H1 (cell line): ENCODE data around the gene STYXL1. TPM values are rescaled to one million over a fixed set of nuclear protein-coding genes. Genes with fewer than 3 reads are reported as not detected.

Experiments used
- CTCF ChIA-PET: fragments of 300-600 bp; sonication (Branson Sonifier 250); formaldehyde crosslinking; loops from one replicate; lab custom pipeline; 2021; ENCODE audit not compliant: partially characterized antibody; lab: Charles Lee
- POLR2A ChIA-PET: fragments of 300-600 bp; sonication (Branson Sonifier 250); formaldehyde crosslinking; loops from one replicate; lab custom pipeline; 2021; ENCODE audit warnings: inconsistent platforms; ENCODE audit not compliant: partially characterized antibody; lab: Charles Lee
- DNase-seq, 2 experiments: peaks; one replicate each; pipeline versions ENCODE4 v3.0.0 to v3.0.0-alpha.2; 2010 to 2022; ENCODE audit warnings: low spot score in 2 of 2, low read depth in 1 of 2, mixed read lengths in 1 of 2
- FAIRE-seq: peaks from 2 replicates; lab custom pipeline; 2011; peaks lifted over from hg19 to GRCh38; lab: Jason Lieb, UNC
- H2AFZ ChIP-seq: 2 replicates; pipeline ENCODE4 v1.8.1; 2012; ENCODE audit warnings: low read length, inconsistent platforms
- H2AK5ac ChIP-seq: 2 replicates; pipeline ENCODE4 v1.6.1; 2013; ENCODE audit warnings: low read depth, low read length
- H2BK120ac ChIP-seq: replicated peaks from 2 replicates; pipeline ENCODE3; 2013; ENCODE audit warnings: low read depth, low read length, inconsistent platforms
- H2BK12ac ChIP-seq: 2 replicates; pipeline ENCODE4 v1.6.1; 2013; ENCODE audit warnings: low read depth, low read length
- H2BK15ac ChIP-seq: 2 replicates; pipeline ENCODE4 v1.6.1; 2013; ENCODE audit warnings: low read length
- H2BK20ac ChIP-seq: 2 replicates; pipeline ENCODE4 v1.6.1; 2013; ENCODE audit warnings: low read length
- H2BK5ac ChIP-seq: 2 replicates; pipeline ENCODE4 v1.6.1; 2013; ENCODE audit warnings: low read depth, low read length
- H3K14ac ChIP-seq: 2 replicates; pipeline ENCODE4 v1.6.1; 2013; ENCODE audit warnings: inconsistent platforms; ENCODE audit not compliant: insufficient read length
- H3K18ac ChIP-seq: 2 replicates; pipeline ENCODE4 v1.6.1; 2013; ENCODE audit warnings: low read length; ENCODE audit errors: extremely low read depth
- H3K23ac ChIP-seq: 2 replicates; pipeline ENCODE4 v1.6.1; 2013; ENCODE audit warnings: inconsistent platforms; ENCODE audit not compliant: insufficient read length
- H3K23me2 ChIP-seq: 2 replicates; pipeline ENCODE4 v1.6.1; 2013; ENCODE audit warnings: low read depth, low read length
- H3K27ac ChIP-seq: 2 replicates; pipeline ENCODE4 v1.6.1; 2011; ENCODE audit warnings: low read depth, low read length, inconsistent platforms
- H3K27me3 ChIP-seq, 4 experiments: replicated peaks in 1 of 4; 1 replicate in 1 of 4; 2 replicates in 3 of 4; pipeline versions ENCODE4 v1.6.1 to v1.8.1; 2011 to 2013; ENCODE audit warnings: low read length in 3 of 4, mild to moderate bottlenecking in 3 of 4, inconsistent platforms in 2 of 4, mixed read lengths in 2 of 4, moderate library complexity in 1 of 4; ENCODE audit not compliant: control insufficient read depth in 3 of 4, insufficient read depth in 3 of 4; ENCODE audit errors: extremely low read depth in 1 of 4
- H3K36me3 ChIP-seq, 4 experiments: 2 replicates each; pipeline versions ENCODE4 v1.6.1 to v1.8.1; 2011 to 2013; ENCODE audit warnings: mild to moderate bottlenecking in 4 of 4, low read length in 3 of 4, moderate library complexity in 2 of 4, control low read depth in 1 of 4, inconsistent platforms in 1 of 4; ENCODE audit not compliant: insufficient read depth in 4 of 4, control insufficient read depth in 2 of 4
- H3K4ac ChIP-seq: replicated peaks from 2 replicates; pipeline ENCODE3; 2013; ENCODE audit warnings: low read length, low read depth, mixed read lengths, inconsistent platforms; ENCODE audit not compliant: insufficient read length
- H3K4me1 ChIP-seq, 4 experiments: replicated peaks in 1 of 4; 1 replicate in 1 of 4; 2 replicates in 3 of 4; pipeline versions ENCODE4 v1.6.1 to v1.8.1; 2011 to 2013; ENCODE audit warnings: low read length in 3 of 4, inconsistent platforms in 2 of 4, mixed read lengths in 1 of 4; ENCODE audit not compliant: insufficient read depth in 4 of 4, control insufficient read depth in 3 of 4
- H3K4me2 ChIP-seq, 2 experiments: 2 replicates each; pipeline versions ENCODE4 v1.6.1 to v1.8.1; 2011 to 2013; ENCODE audit warnings: low read depth in 2 of 2, low read length in 2 of 2, control low read depth in 1 of 2, inconsistent platforms in 1 of 2, mild to moderate bottlenecking in 1 of 2; ENCODE audit not compliant: insufficient read depth in 1 of 2
- H3K4me3 ChIP-seq, 4 experiments: fragments of 200-600, 300-600 bp in 1 of 4; sonication (generic), shearing (Covaris generic), sonication (Bioruptor Twin) in 1 of 4; 2 replicates each; pipeline versions ENCODE4 v1.5.1 to v1.8.1; 2011 to 2016; ENCODE audit warnings: low read length in 4 of 4, low read depth in 3 of 4, control low read depth in 2 of 4, inconsistent platforms in 2 of 4, mild to moderate bottlenecking in 2 of 4, mixed read lengths in 1 of 4, moderate library complexity in 1 of 4; ENCODE audit not compliant: insufficient read depth in 2 of 4; ENCODE audit errors: extremely low read depth in 1 of 4
- H3K56ac ChIP-seq: replicated peaks from 2 replicates; pipeline ENCODE3; 2013; ENCODE audit warnings: low read depth, mild to moderate bottlenecking, mixed read lengths, low read length, inconsistent platforms; ENCODE audit not compliant: insufficient read length
- H3K79me1 ChIP-seq: 2 replicates; pipeline ENCODE4 v1.6.1; 2013; ENCODE audit warnings: low read depth, low read length, control low read depth
- H3K79me2 ChIP-seq, 2 experiments: 2 replicates each; pipeline versions ENCODE4 v1.6.1 to v1.8.1; 2012 to 2013; ENCODE audit warnings: low read length in 2 of 2, mild to moderate bottlenecking in 2 of 2, inconsistent platforms in 1 of 2; ENCODE audit not compliant: insufficient read depth in 2 of 2, control insufficient read depth in 1 of 2
- H3K9ac ChIP-seq, 4 experiments: replicated peaks in 1 of 4; 1 replicate in 1 of 4; 2 replicates in 3 of 4; pipeline versions ENCODE4 v1.6.1 to v1.8.1; 2011 to 2013; ENCODE audit warnings: low read depth in 3 of 4, low read length in 3 of 4, control low read depth in 2 of 4, mild to moderate bottlenecking in 2 of 4, moderate library complexity in 2 of 4, inconsistent platforms in 1 of 4; ENCODE audit errors: extremely low read depth in 1 of 4
- H3K9me3 ChIP-seq, 2 experiments: 2 replicates each; pipeline versions ENCODE4 v1.6.1 to v1.8.1; 2012 to 2013; ENCODE audit warnings: mild to moderate bottlenecking in 2 of 2, moderate library complexity in 2 of 2, control low read depth in 1 of 2, inconsistent platforms in 1 of 2, low read depth in 1 of 2, low read length in 1 of 2, mixed read lengths in 1 of 2; ENCODE audit not compliant: insufficient read depth in 2 of 2
- H4K20me1 ChIP-seq, 2 experiments: replicated peaks in 1 of 2; 2 replicates each; pipeline versions ENCODE3 to v1.8.1; 2011 to 2013; ENCODE audit warnings: inconsistent platforms in 2 of 2, low read length in 2 of 2, mild to moderate bottlenecking in 1 of 2; ENCODE audit not compliant: insufficient read depth in 2 of 2, control insufficient read depth in 1 of 2
- H4K5ac ChIP-seq: 2 replicates; pipeline ENCODE4 v1.6.1; 2013; ENCODE audit warnings: low read length, low read depth, mixed read lengths, inconsistent platforms; ENCODE audit not compliant: insufficient read length
- H4K8ac ChIP-seq: 2 replicates; pipeline ENCODE4 v1.8.0; 2013; ENCODE audit warnings: mild to moderate bottlenecking, moderate library complexity, low read length, inconsistent platforms; ENCODE audit not compliant: insufficient read depth; ENCODE audit errors: extremely low read depth
- H4K91ac ChIP-seq: replicated peaks from 2 replicates; pipeline ENCODE3; 2013; ENCODE audit warnings: low read length, mixed read lengths, inconsistent platforms; ENCODE audit not compliant: insufficient read length
- CBX8 ChIP-seq: fragments of 300-800, 300-1000 bp; sonication (generic); IDR thresholded peaks from 2 replicates; pipeline ENCODE4 v1.7.1; 2016; ENCODE audit warnings: low read depth, low read length, borderline replicate concordance
- CHD2 ChIP-seq: IDR thresholded peaks from 2 replicates; pipeline ENCODE4 v1.6.1; 2012; ENCODE audit warnings: low read length, improper control_type of control experiment
- JUN ChIP-seq: IDR thresholded peaks from 2 replicates; pipeline ENCODE4 v1.6.1; 2011; ENCODE audit warnings: low read depth, mild to moderate bottlenecking, improper control_type of control experiment, low read length
- RNF2 ChIP-seq: fragments of 200-900, 300-1000 bp; sonication (generic); IDR thresholded peaks from 2 replicates; pipeline ENCODE4 v1.7.1; 2016; ENCODE audit warnings: borderline replicate concordance, low read depth, mild to moderate bottlenecking, antibody characterized with exemption, low read length; ENCODE audit not compliant: poor library complexity, severe bottlenecking; ENCODE audit errors: missing control alignments
- SAP30 ChIP-seq: fragments of 300-600 bp; sonication (generic); IDR thresholded peaks from 2 replicates; pipeline ENCODE4 v1.7.1; 2012; ENCODE audit warnings: low read length, moderate library complexity, mild to moderate bottlenecking, inconsistent platforms; ENCODE audit not compliant: insufficient read depth, insufficient replicate concordance
- WGBS, 2 experiments: shearing (Covaris generic) in 1 of 2; methylation state at CpG; one replicate each; pipeline versions ENCODE4 v1.1.6 to v1.1.7; 2013 to 2015; ENCODE audit warnings: low lambda C conversion rate in 2 of 2, mixed read lengths in 2 of 2, inconsistent platforms in 1 of 2, low coverage in 1 of 2, missing lambda C conversion rate in 1 of 2; ENCODE audit not compliant: insufficient replicate concordance in 2 of 2, insufficient coverage in 1 of 2, insufficient read length in 1 of 2; ENCODE audit errors: extremely low coverage in 1 of 2, missing lambda C conversion rate in 1 of 2; 5-methylcytosine and 5-hydroxymethylcytosine counted together
- polyA plus RNA-seq, 7 experiments: library from polyadenylated mRNA; depleted of rRNA in 3 of 7; stranded (reverse) in 5 of 7; unstranded in 2 of 7; fragments of >200 nt in 5 of 7; fragments of 200-250 nt in 2 of 7; gene quantifications; 1 replicate in 5 of 7; 2 replicates in 1 of 7; 4 replicates in 1 of 7; pipeline versions ENCODE4 v1.2.1 to v1.2.3, GENCODE V29; 2011 to 2013; ENCODE audit warnings: missing spikeins in 2 of 7, mixed read lengths in 2 of 7
- total RNA-seq: library from RNA; stranded (reverse); fragmentation: NEBNext Ultra II Directional; extraction: Animal tissue kit (Norgen Biotek cat#: 25700); gene quantifications from 2 replicates; pipeline ENCODE4 v1.2.1, GENCODE V29; 2021

STYXL1 gene
- total and polyA plus RNA-seq, 2 of the 8 experiments (the other 6 are each of a cell fraction or from before 2014, with no cell fraction given): 32.3 to 53.9 TPM

DNA sequence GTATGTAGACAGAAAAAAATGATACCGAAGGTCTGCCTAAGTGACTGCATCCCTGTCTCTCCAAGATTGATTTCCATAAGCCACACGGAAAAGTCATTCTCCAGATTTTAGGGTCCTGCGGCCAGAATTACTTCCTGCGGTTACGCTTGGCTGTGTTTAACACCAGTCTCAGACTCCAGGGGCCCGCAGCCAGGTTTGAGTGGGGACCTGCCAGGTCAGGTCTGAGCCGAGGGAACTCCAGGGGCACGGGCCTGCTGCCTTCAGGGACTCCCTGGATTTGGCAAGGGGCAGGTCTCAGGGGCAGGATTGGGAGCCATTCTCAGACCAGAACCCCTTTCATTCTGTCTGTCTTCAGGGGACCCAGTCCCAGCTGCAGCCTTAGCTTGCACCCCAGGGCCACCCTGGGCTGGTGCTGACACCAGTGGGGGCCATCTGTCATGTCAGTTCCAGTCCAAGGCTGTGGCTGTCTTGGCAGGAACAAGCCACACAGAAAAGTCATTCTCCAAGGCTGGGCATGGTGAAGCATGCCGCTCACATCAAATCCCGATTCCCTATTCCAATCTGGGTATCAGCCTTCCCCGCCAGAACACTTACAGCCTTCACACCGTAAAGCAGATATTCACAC, 92.4 kb downstream of the STYXL1 start:
- TF ChIP-seq CHD2 (no peak), RNF2 (no peak), JUN (no peak), CBX8 (no peak), SAP30 (no peak)
- 89 to 100% methylated on average over 1 to 12 of the region's 12 CpGs for WGBS, 2 experiments
- FAIRE-seq: no peak

More for the DNA sequence above, 92.4 kb downstream of the STYXL1 start:
- Histone ChIP-seq H2BK20ac (no peak overlapping the region), H4K91ac (no peak overlapping the region), H3K79me2 (peaks cover 0 to 7% of the 10 kb centered on the region in 2 experiments; a peak in 2 of 4 replicates), H2AK5ac (no peak overlapping the region), H3K18ac (no peak overlapping the region), H2BK15ac (no peak overlapping the region), H3K27ac (no peak overlapping the region), H3K23me2 (no peaks in the 10 kb centered on the region), H4K20me1 (peaks cover 2 to 9% of the 10 kb centered on the region in 2 experiments), H3K4me1 (peaks cover 2 to 11% (median 4%) of the 10 kb centered on the region in 4 experiments), H3K4me3 (no peak overlapping the region), H2BK5ac (no peak overlapping the region), H3K79me1 (no peaks in the 10 kb centered on the region; the same call in 1 of the 2 replicates), H2AFZ (no peak overlapping the region), H2BK12ac (no peak overlapping the region), H3K27me3 (no peaks in the 10 kb centered on the region), H3K4me2 (no peak overlapping the region), H3K23ac (no peak overlapping the region), H3K36me3 (peaks cover 4 to 33% (median 15%) of the 10 kb centered on the region in 4 experiments; a peak in 6 of 8 replicates), H3K9me3 (no peaks in the 10 kb centered on the region), H4K8ac (no peak overlapping the region), H3K4ac (no peak overlapping the region), H2BK120ac (no peak overlapping the region), H3K56ac (no peak overlapping the region), H3K14ac (no peak overlapping the region), H3K9ac (no peak overlapping the region), H4K5ac (no peak overlapping the region)
- ChIA-PET POLR2A (interaction anchor here (0.5 to 4.2 kb wide), 3 partner anchors 38 to 383 kb away, joined by 3 to 24 read pairs (median 3); partner anchors contain the start of gene POR), CTCF (interaction anchor here (2.8 to 2.9 kb wide), 2 partner anchors 7 to 11 kb away, joined by 9 to 10 read pairs; no protein-coding TSS in a partner anchor)
- no peak for DNase-seq
